SIG-M5 treated with dmso at 0.1 percent for 504 hours (cell line): ENCODE measurements around the gene L2HGDH.
"Not testable (repeated sequence)": the region's sequence is repeated elsewhere in the genome, so short reads cannot be mapped to it uniquely, and the experiment has no call there.

Source experiments
- DNase-seq: peaks from one replicate; lab custom pipeline; 2025; ENCODE audit not compliant: unreplicated experiment; lab: John Stamatoyannopoulos, UW

Gene L2HGDH

GRCh38 chr14:50311972-50312733 is at the start of gene L2HGDH, which contains the start of gene DMAC2L:
L2HGDH (minus strand) TSS chr14:50312229; CDS start chr14:50312150, 79 bp downstream.
DMAC2L (plus strand) TSS chr14:50312324; CDS start chr14:50321488, 9,164 bp downstream.
- DNase-seq = peak; percentile 86

GRCh38 chr14:50360851-50361250 is 48.8 kb upstream of the L2HGDH start:
- no peak for DNase-seq

GRCh38 chr14:50360093-50360492 is 48.1 kb upstream of the L2HGDH start:
- DNase-seq = no peak

GRCh38 chr14:50359631-50360030 is 47.6 kb upstream of the L2HGDH start:
- DNase-seq = no peak

- no peak for DNase-seq
Measured at GRCh38 chr14:50357753-50358395, 45.8 kb upstream of the L2HGDH start.

- no peak for DNase-seq
Measured at GRCh38 chr14:50357124-50357523, 45.1 kb upstream of the L2HGDH start.

GRCh38 chr14:50356283-50356682 is 44.3 kb upstream of the L2HGDH start:
- not testable (repeated sequence) for DNase-seq

- DNase-seq = no peak
Measured at GRCh38 chr14:50355692-50356091, 43.7 kb upstream of the L2HGDH start.

GRCh38 chr14:50354527-50354926 is 42.5 kb upstream of the L2HGDH start:
- no peak for DNase-seq

GRCh38 chr14:50353126-50353525 is 41.1 kb upstream of the L2HGDH start:
- DNase-seq = no peak

GRCh38 chr14:50352584-50352983 is 40.6 kb upstream of the L2HGDH start:
- DNase-seq = no peak

- DNase-seq = no peak
Measured at GRCh38 chr14:50350975-50351374, 38.9 kb upstream of the L2HGDH start.

- DNase-seq = no peak
Measured at GRCh38 chr14:50348933-50349332, 36.9 kb upstream of the L2HGDH start.

- DNase-seq = peak; percentile 33
Measured at GRCh38 chr14:50347521-50347920, 35.5 kb upstream of the L2HGDH start.

GRCh38 chr14:50345846-50346422 is 33.9 kb upstream of the L2HGDH start:
- no peak for DNase-seq

- no peak for DNase-seq
Measured at GRCh38 chr14:50344876-50345563, 33.0 kb upstream of the L2HGDH start.

GRCh38 chr14:50344116-50344775 is 32.2 kb upstream of the L2HGDH start:
- DNase-seq = no peak

GRCh38 chr14:50343434-50343833 is 31.4 kb upstream of the L2HGDH start:
- no peak for DNase-seq

- no peak for DNase-seq
Measured at GRCh38 chr14:50342221-50343078, 30.4 kb upstream of the L2HGDH start.

- DNase-seq = no peak
Measured at GRCh38 chr14:50340963-50341362, 28.9 kb upstream of the L2HGDH start.
